Pancreas (tissue), 10 donors: ENCODE results near the gene FBXL15. TPM values are rescaled to one million over a fixed set of nuclear protein-coding genes. Genes with fewer than 3 reads are reported as not detected.

Source experiments
- ATAC-seq, 4 donors: fragments of 200-7000 bp; cut with Tn5 transposase; one replicate each; pipeline versions ENCODE4 v1.8.0 to v1.9.1; 2020; ENCODE audit warnings: mild to moderate bottlenecking in 4 of 4, moderate library complexity in 4 of 4
- DNase-seq, 6 donors: peaks; one replicate each; pipeline ENCODE4 v3.0.0-alpha.2; 2020
- FAIRE-seq: peaks from 2 replicates; lab custom pipeline; 2012; peaks lifted over from hg19 to GRCh38; lab: Jason Lieb, UNC
- H3K27ac ChIP-seq, 4 donors: fragments of 200-600 bp; sonication (generic); 1 replicate in 3 of 4; 2 replicates in 1 of 4; pipeline versions ENCODE4 v1.5.0 to v1.8.0; 2020
- H3K27me3 ChIP-seq, 4 donors: fragments of 200-600 bp; one replicate each; pipeline ENCODE4 v1.8.0; 2021
- H3K36me3 ChIP-seq, 3 donors: fragments of 200-600 bp; sonication (generic) in 1 of 3; one replicate each; pipeline versions ENCODE4 v1.5.0 to v1.8.0; 2020 to 2021
- H3K4me1 ChIP-seq, 3 donors: fragments of 200-600 bp; one replicate each; pipeline ENCODE4 v1.8.0; 2021
- H3K4me3 ChIP-seq, 4 donors: fragments of 200-600 bp; sonication (generic) in 2 of 4; one replicate each; pipeline versions ENCODE4 v1.5.0 to v1.8.0; 2020 to 2021
- H3K9me3 ChIP-seq, 4 donors: fragments of 200-600 bp; one replicate each; pipeline ENCODE4 v1.8.0; 2021
- WGBS, 2 donors: extraction: QIAGEN DNeasy Blood & Tissue Kit; methylation state at CpG; one replicate each; pipeline ENCODE4 v1.1.7; 2013; 5-methylcytosine and 5-hydroxymethylcytosine counted together
- intact Hi-C, 3 donors: fragments of 100-400 bp; cut with DNase I; formaldehyde crosslinking; loops; one replicate each; pipeline versions ENCODE4 v1.11.1 to v1.14.2; 2022
- polyA plus RNA-seq, 2 donors: library from polyadenylated mRNA; stranded (reverse); fragments of 200-250 nt; gene quantifications; one replicate each; pipeline ENCODE4 v1.2.3, GENCODE V29; 2013
- total RNA-seq, 6 donors: library from RNA; stranded (reverse); fragmentation: NEBNext Ultra II Directional in 4 of 6; extraction: Animal tissue kit (Norgen Biotek cat#: 25700) in 4 of 6; gene quantifications; one replicate each; pipeline versions ENCODE4 v1.2.1 to v1.2.4, GENCODE V29; 2021 to 2023
- TF ChIP-seq, protein P1 (sequence below), 4 donors: fragments of 200-600 bp; sonication (generic) in 3 of 4; IDR thresholded peaks; one replicate each; pipeline versions ENCODE4 v1.5.0 to v1.8.0; 2021; ENCODE audit warnings: antibody characterized with exemption in 4 of 4
- donor health status: healthy with polysubstance abuse.
- donor health status: DM: no; HTN: no; CAD: no; lungs with moderate emphysema.
- donor health status: DM: no; HTN: no; CAD: no.
- donor health status: control.
- donor health status: control.
- donor health status: Bipolar disorder and iron deficiency.
- donor health status: DM: yes; HTN: yes; CAD: no.
- donor health status: DM: no; HTN: no; CAD: no.
- donor health status: DM: no; HTN: no; CAD: no.
- donor health status: DM: yes; HTN: yes; CAD: no.

FBXL15 gene
- total and polyA plus RNA-seq, 8 donors = 10.0 to 24.2 (median 11.1) TPM

GRCh38 chr10:102435133-102435497 lies 14.5 kb downstream of the FBXL15 start:
- Histone ChIP-seq H3K27me3 (no peaks in the 10 kb centered on the region), H3K4me3 (no peak overlapping the region), H3K36me3 (no peaks in the 10 kb centered on the region), H3K4me1 (peaks cover 0 to 6% (median 0%) of the 10 kb centered on the region in 3 donors), H3K9me3 (no peaks in the 10 kb centered on the region), H3K27ac (peak overlapping the region in 1 of 4 donors; percentile 8)
- DNase-seq (no peak), ATAC-seq (no peak), FAIRE-seq (no peak)
- intact Hi-C loops = no loop called here
- TF ChIP-seq, protein P1, sequence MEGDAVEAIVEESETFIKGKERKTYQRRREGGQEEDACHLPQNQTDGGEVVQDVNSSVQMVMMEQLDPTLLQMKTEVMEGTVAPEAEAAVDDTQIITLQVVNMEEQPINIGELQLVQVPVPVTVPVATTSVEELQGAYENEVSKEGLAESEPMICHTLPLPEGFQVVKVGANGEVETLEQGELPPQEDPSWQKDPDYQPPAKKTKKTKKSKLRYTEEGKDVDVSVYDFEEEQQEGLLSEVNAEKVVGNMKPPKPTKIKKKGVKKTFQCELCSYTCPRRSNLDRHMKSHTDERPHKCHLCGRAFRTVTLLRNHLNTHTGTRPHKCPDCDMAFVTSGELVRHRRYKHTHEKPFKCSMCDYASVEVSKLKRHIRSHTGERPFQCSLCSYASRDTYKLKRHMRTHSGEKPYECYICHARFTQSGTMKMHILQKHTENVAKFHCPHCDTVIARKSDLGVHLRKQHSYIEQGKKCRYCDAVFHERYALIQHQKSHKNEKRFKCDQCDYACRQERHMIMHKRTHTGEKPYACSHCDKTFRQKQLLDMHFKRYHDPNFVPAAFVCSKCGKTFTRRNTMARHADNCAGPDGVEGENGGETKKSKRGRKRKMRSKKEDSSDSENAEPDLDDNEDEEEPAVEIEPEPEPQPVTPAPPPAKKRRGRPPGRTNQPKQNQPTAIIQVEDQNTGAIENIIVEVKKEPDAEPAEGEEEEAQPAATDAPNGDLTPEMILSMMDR (IDR thresholded peaks at IDR 0.05) = no peak
- WGBS, 2 donors = 54 to 57% methylated on average over 5 of the region's 5 CpGs

GRCh38 chr10:102435529-102436233 lies 15.0 kb downstream of the FBXL15 start:
- no peak overlapping the region for H3K27ac ChIP-seq
- H3K27me3 ChIP-seq = no peaks in the 10 kb centered on the region
- WGBS, 2 donors = 30% methylated on average over 10 to 13 of the region's 14 CpGs
- DNase-seq = no peak
- no peak for FAIRE-seq
- intact Hi-C loops = no loop called here
- H3K4me3 ChIP-seq = peak overlapping the region in 1 of 4 donors; percentile 29
- H3K4me1 ChIP-seq = peaks cover 0 to 6% (median 0%) of the 10 kb centered on the region in 3 donors
- ATAC-seq = no peak
- H3K36me3 ChIP-seq = no peaks in the 10 kb centered on the region
- TF ChIP-seq, protein P1 (IDR thresholded peaks at IDR 0.05) = no peak
- no peaks in the 10 kb centered on the region for H3K9me3 ChIP-seq

- intact Hi-C loops = no loop called here
- Histone ChIP-seq H3K4me1 (peaks cover 0 to 5% (median 0%) of the 10 kb centered on the region in 3 donors), H3K27me3 (no peaks in the 10 kb centered on the region), H3K9me3 (no peaks in the 10 kb centered on the region), H3K36me3 (no peaks in the 10 kb centered on the region), H3K4me3 (peak overlapping the region in 1 of 4 donors; percentile 29), H3K27ac (no peak overlapping the region)
- WGBS, 2 donors = 53 to 61% methylated on average over 6 of the region's 6 CpGs
- TF ChIP-seq, protein P1 (IDR thresholded peaks at IDR 0.05) = no peak
- ATAC-seq (no peak), DNase-seq (no peak), FAIRE-seq (no peak)
Measured at GRCh38 chr10:102436312-102436711, 15.7 kb downstream of the FBXL15 start.

- FAIRE-seq (no peak), ATAC-seq (no peak), DNase-seq (no peak)
- TF ChIP-seq, protein P1 (IDR thresholded peaks at IDR 0.05) = no peak
- H3K27ac ChIP-seq = no peak overlapping the region
- 84 to 88% methylated on average over 3 of the region's 3 CpGs for WGBS, 2 donors
- H3K36me3 ChIP-seq = no peaks in the 10 kb centered on the region
- no peaks in the 10 kb centered on the region for H3K4me1 ChIP-seq
- H3K27me3 ChIP-seq = no peaks in the 10 kb centered on the region
- no peak overlapping the region for H3K4me3 ChIP-seq
- intact Hi-C loops = no loop called here
- H3K9me3 ChIP-seq = no peaks in the 10 kb centered on the region
Measured at GRCh38 chr10:102437515-102437914, 16.9 kb downstream of the FBXL15 start.

- ATAC-seq = no peak
- Histone ChIP-seq H3K4me3 (no peak overlapping the region), H3K9me3 (no peaks in the 10 kb centered on the region), H3K27ac (no peak overlapping the region), H3K36me3 (no peaks in the 10 kb centered on the region), H3K4me1 (no peaks in the 10 kb centered on the region), H3K27me3 (no peaks in the 10 kb centered on the region)
- TF ChIP-seq, protein P1 (IDR thresholded peaks at IDR 0.05) = no peak
- intact Hi-C loops = no loop called here
- 66 to 86% methylated on average over 1 of the region's 1 CpG for WGBS, 2 donors
- FAIRE-seq = no peak
- DNase-seq = no peak
Measured at GRCh38 chr10:102438374-102438773, 17.7 kb downstream of the FBXL15 start.
